Parathyroid adenoma (tissue), 2 donors: Measurements from ENCODE around the gene DENND4A.

Source experiments
- H2AFZ ChIP-seq: fragments of 300-600 bp; sonication (generic); one replicate; pipeline ENCODE4 v1.7.0; 2017; ENCODE audit warnings: antibody characterized with exemption, mild to moderate bottlenecking
- H3K27ac ChIP-seq: fragments of 300-600 bp; sonication (generic); one replicate; pipeline ENCODE4 v1.7.0; 2017
- H3K27me3 ChIP-seq: fragments of 300-600 bp; sonication (generic); one replicate; pipeline ENCODE4 v1.7.0; 2017; ENCODE audit warnings: low read length; ENCODE audit not compliant: control insufficient read depth, insufficient read depth
- H3K36me3 ChIP-seq: fragments of 300-600 bp; sonication (generic); one replicate; pipeline ENCODE4 v1.7.0; 2017; ENCODE audit warnings: low read length; ENCODE audit not compliant: control insufficient read depth, insufficient read depth
- H3K4me1 ChIP-seq: fragments of 300-600 bp; sonication (generic); one replicate; pipeline ENCODE4 v1.7.0; 2017; ENCODE audit warnings: control low read depth
- H3K4me2 ChIP-seq: fragments of 300-600 bp; sonication (generic); one replicate; pipeline ENCODE4 v1.7.0; 2017; ENCODE audit warnings: low read length
- H3K4me3 ChIP-seq: fragments of 300-600 bp; sonication (generic); one replicate; pipeline ENCODE4 v1.7.0; 2017; ENCODE audit warnings: low read depth, low read length
- H3K79me2 ChIP-seq: fragments of 300-600 bp; sonication (generic); one replicate; pipeline ENCODE4 v1.7.0; 2017; ENCODE audit warnings: control low read depth
- H3K9ac ChIP-seq: fragments of 300-600 bp; sonication (generic); one replicate; pipeline ENCODE4 v1.7.0; 2017; ENCODE audit warnings: mild to moderate bottlenecking
- H3K9me3 ChIP-seq: fragments of 300-600 bp; sonication (generic); one replicate; pipeline ENCODE4 v1.7.0; 2017; ENCODE audit warnings: low read length; ENCODE audit not compliant: control insufficient read depth
- TF ChIP-seq, protein P1 (sequence below): fragments of 300-600 bp; sonication (generic); IDR thresholded peaks from one replicate; pipeline ENCODE4 v1.7.0; 2017; ENCODE audit warnings: antibody characterized with exemption, mild to moderate bottlenecking
- donor health status: primary hyperparathyroidism.

DENND4A gene

DNA sequence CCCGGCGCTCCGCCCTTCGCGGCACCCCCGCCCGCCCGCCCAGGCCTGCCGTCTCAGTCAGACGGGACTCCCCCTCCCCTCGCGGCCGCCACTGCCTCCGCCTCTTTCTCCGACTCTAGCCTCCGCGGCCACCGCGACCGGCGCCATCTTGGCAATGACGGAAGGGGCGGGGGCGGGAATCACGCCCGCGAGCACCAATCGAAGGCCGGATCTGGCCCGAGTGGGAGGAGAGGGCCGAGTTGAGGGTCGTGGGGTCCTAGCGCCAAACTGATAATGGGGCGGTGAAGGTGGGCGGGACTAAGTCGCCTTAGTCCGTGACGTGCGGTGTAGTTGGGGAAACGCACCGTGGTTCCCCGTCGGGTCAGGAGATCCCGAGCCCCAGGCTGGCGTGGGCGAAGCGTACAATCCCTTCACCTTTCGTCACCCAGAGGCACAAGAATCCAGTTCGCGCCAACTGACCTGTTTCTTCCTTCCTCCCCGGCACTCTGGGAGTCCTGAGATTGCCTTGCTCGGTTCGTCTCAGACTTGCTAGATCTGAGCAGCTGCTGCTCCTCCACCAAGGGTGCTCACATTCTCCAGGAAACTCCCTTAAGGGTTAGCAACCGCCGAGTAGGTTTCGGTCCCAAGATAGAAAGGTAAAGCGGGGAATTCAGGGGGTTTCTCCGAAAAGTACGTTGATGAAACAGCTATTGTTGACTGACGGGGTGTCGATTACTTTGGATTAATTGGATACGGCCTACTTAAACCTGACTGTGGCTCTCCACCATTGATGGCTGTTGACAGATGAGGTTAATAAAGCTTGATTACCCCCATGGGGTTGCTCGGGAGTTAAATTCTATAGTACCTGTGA is at the start of gene DENND4A:
Gene DENND4A, minus strand, starts transcription at position 156 of the 850 bp plus-strand sequence. CDS start 35,843 bp downstream, outside the sequence.
- no peaks in the 10 kb centered on the region for H3K4me1 ChIP-seq
- peak within 1 kb of the TSS; percentile 83 for H3K4me3 ChIP-seq
- H3K36me3 ChIP-seq: no peaks in the 10 kb centered on the region
- no peaks in the 10 kb centered on the region for H3K9me3 ChIP-seq
- peak within 1 kb of the TSS; percentile 93 for H2AFZ ChIP-seq
- H3K9ac ChIP-seq: peak within 1 kb of the TSS; percentile 80
- no peaks in the 10 kb centered on the region for H3K27me3 ChIP-seq
- H3K27ac ChIP-seq: peak within 1 kb of the TSS; percentile 93
- peak within 1 kb of the TSS; percentile 88 for H3K4me2 ChIP-seq
- H3K79me2 ChIP-seq: no peaks in the 10 kb centered on the region
- TF ChIP-seq, protein P1, sequence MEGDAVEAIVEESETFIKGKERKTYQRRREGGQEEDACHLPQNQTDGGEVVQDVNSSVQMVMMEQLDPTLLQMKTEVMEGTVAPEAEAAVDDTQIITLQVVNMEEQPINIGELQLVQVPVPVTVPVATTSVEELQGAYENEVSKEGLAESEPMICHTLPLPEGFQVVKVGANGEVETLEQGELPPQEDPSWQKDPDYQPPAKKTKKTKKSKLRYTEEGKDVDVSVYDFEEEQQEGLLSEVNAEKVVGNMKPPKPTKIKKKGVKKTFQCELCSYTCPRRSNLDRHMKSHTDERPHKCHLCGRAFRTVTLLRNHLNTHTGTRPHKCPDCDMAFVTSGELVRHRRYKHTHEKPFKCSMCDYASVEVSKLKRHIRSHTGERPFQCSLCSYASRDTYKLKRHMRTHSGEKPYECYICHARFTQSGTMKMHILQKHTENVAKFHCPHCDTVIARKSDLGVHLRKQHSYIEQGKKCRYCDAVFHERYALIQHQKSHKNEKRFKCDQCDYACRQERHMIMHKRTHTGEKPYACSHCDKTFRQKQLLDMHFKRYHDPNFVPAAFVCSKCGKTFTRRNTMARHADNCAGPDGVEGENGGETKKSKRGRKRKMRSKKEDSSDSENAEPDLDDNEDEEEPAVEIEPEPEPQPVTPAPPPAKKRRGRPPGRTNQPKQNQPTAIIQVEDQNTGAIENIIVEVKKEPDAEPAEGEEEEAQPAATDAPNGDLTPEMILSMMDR: no peak

GRCh38 chr15:65841121-65841930 is 49.2 kb upstream of the DENND4A start:
- no peak overlapping the region for H3K9ac ChIP-seq
- no peaks in the 10 kb centered on the region for H3K9me3 ChIP-seq
- H3K4me2 ChIP-seq: no peak overlapping the region
- TF ChIP-seq, protein P1: no peak
- H2AFZ ChIP-seq: peak overlapping the region; percentile 42
- H3K27ac ChIP-seq: no peak overlapping the region
- H3K79me2 ChIP-seq: no peaks in the 10 kb centered on the region
- H3K36me3 ChIP-seq: no peaks in the 10 kb centered on the region
- H3K4me3 ChIP-seq: no peak overlapping the region
- no peaks in the 10 kb centered on the region for H3K4me1 ChIP-seq
- H3K27me3 ChIP-seq: no peaks in the 10 kb centered on the region

GRCh38 chr15:65839985-65840384 is 47.9 kb upstream of the DENND4A start:
- Histone ChIP-seq H3K9me3 (no peaks in the 10 kb centered on the region), H3K36me3 (no peaks in the 10 kb centered on the region), H2AFZ (no peak overlapping the region)

GRCh38 chr15:65839354-65839901 is 47.3 kb upstream of the DENND4A start:
- H3K4me3 ChIP-seq: no peak overlapping the region
- no peak overlapping the region for H3K4me2 ChIP-seq
- H3K9me3 ChIP-seq: no peaks in the 10 kb centered on the region
- H3K27me3 ChIP-seq: no peaks in the 10 kb centered on the region
- no peak overlapping the region for H2AFZ ChIP-seq
- H3K27ac ChIP-seq: no peak overlapping the region
- TF ChIP-seq, protein P1: no peak
- H3K4me1 ChIP-seq: no peaks in the 10 kb centered on the region
- no peak overlapping the region for H3K9ac ChIP-seq
- H3K36me3 ChIP-seq: no peaks in the 10 kb centered on the region
- H3K79me2 ChIP-seq: no peaks in the 10 kb centered on the region

More at GRCh38 chr15:65839985-65840384, 47.9 kb upstream of the DENND4A start:
- Histone ChIP-seq H3K27ac (no peak overlapping the region), H3K79me2 (no peaks in the 10 kb centered on the region), H3K4me3 (no peak overlapping the region), H3K4me2 (no peak overlapping the region), H3K9ac (no peak overlapping the region), H3K4me1 (no peaks in the 10 kb centered on the region), H3K27me3 (no peaks in the 10 kb centered on the region)
- TF ChIP-seq, protein P1: no peak
